Heart right ventricle (tissue), 16 donors: Measurements from ENCODE around the gene CABLES2. TPM values are rescaled to one million over a fixed set of nuclear protein-coding genes. Genes with fewer than 3 reads are reported as not detected.

Source experiments
- ATAC-seq, 8 donors: fragments of 200-7000 bp; cut with Tn5 transposase; one replicate each; pipeline ENCODE4 v1.9.1; 2020; ENCODE audit warnings: mild to moderate bottlenecking in 8 of 8, moderate library complexity in 8 of 8, moderate number of reproducible peaks in 1 of 8
- DNase-seq, 2 donors: peaks; one replicate each; pipeline ENCODE4 v3.0.0-alpha.2; 2020
- H3K27ac ChIP-seq, 10 donors: fragments of 200-600 bp; sonication (generic) in 2 of 10; one replicate each; pipeline versions ENCODE4 v1.5.0 to v1.8.0; 2020 to 2022; ENCODE audit warnings: mild to moderate bottlenecking in 3 of 10
- H3K27me3 ChIP-seq, 7 donors: fragments of 200-600 bp; one replicate each; pipeline ENCODE4 v1.8.0; 2021 to 2022; ENCODE audit warnings: mild to moderate bottlenecking in 2 of 7
- H3K36me3 ChIP-seq, 9 donors: fragments of 200-600 bp; sonication (generic) in 1 of 9; one replicate each; pipeline versions ENCODE4 v1.5.0 to v1.8.0; 2020 to 2022; ENCODE audit warnings: mild to moderate bottlenecking in 2 of 9
- H3K4me1 ChIP-seq, 9 donors: fragments of 200-600 bp; sonication (generic) in 1 of 9; one replicate each; pipeline versions ENCODE4 v1.5.0 to v1.8.0; 2020 to 2022; ENCODE audit warnings: mild to moderate bottlenecking in 4 of 9
- H3K4me3 ChIP-seq, 10 donors: fragments of 200-600 bp; sonication (generic) in 2 of 10; one replicate each; pipeline versions ENCODE4 v1.5.0 to v1.8.0; 2020 to 2022; ENCODE audit warnings: mild to moderate bottlenecking in 7 of 10, moderate library complexity in 2 of 10
- H3K9me3 ChIP-seq, 11 donors: fragments of 200-600 bp in 10 of 11; sonication (generic) in 2 of 11; one replicate each; pipeline versions ENCODE4 v1.5.0 to v1.8.0; 2013 to 2022; ENCODE audit warnings: mild to moderate bottlenecking in 2 of 11, control low read depth in 1 of 11, moderate library complexity in 1 of 11
- WGBS, 2 donors: extraction: QIAGEN DNeasy Blood & Tissue Kit; methylation state at CpG; one replicate each; pipeline ENCODE4 v1.1.7; 2013; ENCODE audit warnings: inconsistent platforms in 1 of 2; 5-methylcytosine and 5-hydroxymethylcytosine counted together
- intact Hi-C, 10 donors: fragments of 100-400 bp; cut with DNase I; formaldehyde crosslinking; loops; one replicate each; pipeline versions ENCODE4 v1.11.1 to v1.14.2; 2022
- polyA plus RNA-seq, 2 donors: library from polyadenylated mRNA; stranded (reverse); fragments of 200-250 nt; gene quantifications; one replicate each; pipeline ENCODE4 v1.2.3, GENCODE V29; 2013
- total RNA-seq, 10 donors: library from RNA; stranded (reverse); fragmentation: NEBNext Ultra II Directional in 3 of 10; extraction: Animal tissue kit (Norgen Biotek cat#: 25700) in 3 of 10; gene quantifications; one replicate each; pipeline versions ENCODE4 v1.2.1 to v1.2.4, GENCODE V29; 2021 to 2023
- TF ChIP-seq, protein P1 (sequence below), 9 donors: fragments of 200-600 bp; sonication (generic) in 2 of 9; IDR thresholded peaks; one replicate each; pipeline versions ENCODE4 v1.5.0 to v1.8.0; 2021 to 2022; ENCODE audit warnings: antibody characterized with exemption in 9 of 9, mild to moderate bottlenecking in 5 of 9, moderate library complexity in 1 of 9
- donor health status: Arrhythmogenic right ventricular cardiomyopathy.
- donor health status: ischemic (EF 13 %, LVEDD 7.1; RV severe dilation, severe dysfunction).
- donor health status: healthy with polysubstance abuse.
- donor health status: DM: no; HTN: yes; CAD: no.
- donor health status: DM: no; HTN: no; CAD: no.
- donor health status: ischemic (EF 25% LVEDD 6.9; RV normal size, moderate dysfunction).
- donor health status: ischemic (EF 25% LVEDD 5.7; RV mildly dilated, moderate dysfunction).
- donor health status: healthy.
- donor health status: DM: yes; HTN: yes; CAD: no.
- donor health status: Ischemic cardiomyopathy.
- donor health status: ischemic (EF 35%, LVEDD 5.7; RV mildly dilated, moderate dysfunction).
- donor health status: nonischemic (EF 11% LVEDD 7.7; RV severe dilation, severe dysfunction).
- donor health status: DM: yes; HTN: yes; CAD: no.
- donor health status: PGD.
- donor health status: ischemic (EF 29% LVEDD 5.4; RV normal size, mild dysfunction).
- donor health status: nonischemic (EF 23%, LVEDD 6.1; RV moderate dilation, normal function).

The CABLES2 gene
- total and polyA plus RNA-seq, 12 donors = 2.9 to 11.9 (median 7.8) TPM

DNA sequence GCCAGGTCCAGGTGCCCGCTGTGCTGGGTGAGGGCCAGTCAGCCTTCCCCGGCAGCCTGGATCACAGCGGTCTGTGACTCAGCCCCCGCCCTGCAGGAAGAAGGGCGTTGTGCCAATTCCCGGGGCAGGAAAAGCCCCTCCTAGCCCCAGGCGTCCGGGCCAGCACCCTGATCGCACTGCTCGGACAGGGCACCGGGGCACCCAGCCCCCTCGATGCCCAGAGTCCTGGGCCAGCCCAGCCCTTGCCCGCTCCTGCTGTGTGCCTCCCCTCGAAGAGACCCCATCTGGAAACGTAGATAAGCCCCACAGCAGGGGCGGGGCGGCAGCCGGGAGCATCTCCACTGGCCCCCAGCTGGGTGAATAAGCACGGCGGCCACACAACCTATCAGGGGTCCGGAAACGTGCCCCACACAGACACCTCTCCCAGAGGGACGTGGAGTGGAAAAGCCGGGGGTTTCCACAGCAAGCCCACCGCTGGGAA is 49.9 kb downstream of the CABLES2 start:
- TF ChIP-seq, protein P1, sequence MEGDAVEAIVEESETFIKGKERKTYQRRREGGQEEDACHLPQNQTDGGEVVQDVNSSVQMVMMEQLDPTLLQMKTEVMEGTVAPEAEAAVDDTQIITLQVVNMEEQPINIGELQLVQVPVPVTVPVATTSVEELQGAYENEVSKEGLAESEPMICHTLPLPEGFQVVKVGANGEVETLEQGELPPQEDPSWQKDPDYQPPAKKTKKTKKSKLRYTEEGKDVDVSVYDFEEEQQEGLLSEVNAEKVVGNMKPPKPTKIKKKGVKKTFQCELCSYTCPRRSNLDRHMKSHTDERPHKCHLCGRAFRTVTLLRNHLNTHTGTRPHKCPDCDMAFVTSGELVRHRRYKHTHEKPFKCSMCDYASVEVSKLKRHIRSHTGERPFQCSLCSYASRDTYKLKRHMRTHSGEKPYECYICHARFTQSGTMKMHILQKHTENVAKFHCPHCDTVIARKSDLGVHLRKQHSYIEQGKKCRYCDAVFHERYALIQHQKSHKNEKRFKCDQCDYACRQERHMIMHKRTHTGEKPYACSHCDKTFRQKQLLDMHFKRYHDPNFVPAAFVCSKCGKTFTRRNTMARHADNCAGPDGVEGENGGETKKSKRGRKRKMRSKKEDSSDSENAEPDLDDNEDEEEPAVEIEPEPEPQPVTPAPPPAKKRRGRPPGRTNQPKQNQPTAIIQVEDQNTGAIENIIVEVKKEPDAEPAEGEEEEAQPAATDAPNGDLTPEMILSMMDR (IDR thresholded peaks at IDR 0.05) = no peak
- Histone ChIP-seq H3K27me3 (peaks cover 0 to 12% (median 0%) of the 10 kb centered on the region in 7 donors), H3K9me3 (no peaks in the 10 kb centered on the region), H3K27ac (peak overlapping the region; percentile 77 to 98 (median 93)), H3K4me1 (peaks cover 68 to 95% (median 84%) of the 10 kb centered on the region in 9 donors), H3K4me3 (peak overlapping the region in 9 of 10 donors; percentile 4 to 44 (median 37)), H3K36me3 (peaks cover 0 to 16% (median 0%) of the 10 kb centered on the region in 9 donors)
- intact Hi-C loops = loop anchor here in 1 of 10 donors (2.0 kb wide), 1 partner anchor 24 kb away; no protein-coding TSS in a partner anchor
- ATAC-seq (peak; percentile 40 to 68 (median 52)), DNase-seq (peak; percentile 86 to 87)
- WGBS, 2 donors = 13 to 14% methylated on average over 24 to 25 of the region's 25 CpGs

DNA sequence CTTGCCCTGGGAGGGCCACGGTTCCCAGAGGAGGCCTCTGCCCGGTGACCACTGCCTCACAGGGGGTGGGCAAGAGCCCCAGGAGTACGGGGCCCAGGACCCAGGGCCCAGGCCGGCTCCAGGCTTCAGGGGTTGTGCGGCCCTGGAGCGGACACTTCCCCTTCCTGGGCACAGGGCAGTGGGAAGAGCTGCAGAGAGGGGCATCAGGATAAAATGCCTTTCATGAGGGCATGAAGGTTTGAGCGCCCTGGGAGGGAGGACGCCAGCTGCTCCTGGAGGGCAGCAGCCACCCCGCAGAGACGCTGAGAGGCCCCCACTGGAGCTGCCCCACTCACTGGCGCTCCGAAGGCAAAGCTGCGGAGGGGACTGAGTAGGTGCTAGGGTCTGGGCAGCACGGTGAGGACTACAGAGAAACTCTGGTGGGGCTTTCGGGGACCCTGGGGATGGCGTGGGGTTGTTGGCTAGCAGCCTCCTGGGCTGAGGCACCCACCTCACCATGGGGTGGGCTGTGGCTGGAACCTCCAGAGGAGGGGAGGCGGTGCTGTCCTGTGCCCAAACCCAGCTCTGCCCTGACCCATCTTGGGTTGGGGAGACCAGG is 50.4 kb downstream of the CABLES2 start:
- peaks cover 0 to 12% (median 0%) of the 10 kb centered on the region in 7 donors for H3K27me3 ChIP-seq
- H3K36me3 ChIP-seq = peaks cover 0 to 16% (median 3%) of the 10 kb centered on the region in 9 donors
- H3K9me3 ChIP-seq = no peaks in the 10 kb centered on the region
- WGBS, 2 donors = 30 to 38% methylated on average over 17 of the region's 17 CpGs
- TF ChIP-seq, protein P1 (IDR thresholded peaks at IDR 0.05) = no peak
- peak overlapping the region; percentile 77 to 98 (median 93) for H3K27ac ChIP-seq
- no peak for DNase-seq
- intact Hi-C loops = loop anchor here in 1 of 10 donors (2.0 kb wide), 1 partner anchor 24 kb away; no protein-coding TSS in a partner anchor
- H3K4me1 ChIP-seq = peaks cover 65 to 95% (median 79%) of the 10 kb centered on the region in 9 donors
- peak in 1 of 8 donors; percentile 11 for ATAC-seq
- H3K4me3 ChIP-seq = peak overlapping the region in 9 of 10 donors; percentile 4 to 44 (median 37)

DNA sequence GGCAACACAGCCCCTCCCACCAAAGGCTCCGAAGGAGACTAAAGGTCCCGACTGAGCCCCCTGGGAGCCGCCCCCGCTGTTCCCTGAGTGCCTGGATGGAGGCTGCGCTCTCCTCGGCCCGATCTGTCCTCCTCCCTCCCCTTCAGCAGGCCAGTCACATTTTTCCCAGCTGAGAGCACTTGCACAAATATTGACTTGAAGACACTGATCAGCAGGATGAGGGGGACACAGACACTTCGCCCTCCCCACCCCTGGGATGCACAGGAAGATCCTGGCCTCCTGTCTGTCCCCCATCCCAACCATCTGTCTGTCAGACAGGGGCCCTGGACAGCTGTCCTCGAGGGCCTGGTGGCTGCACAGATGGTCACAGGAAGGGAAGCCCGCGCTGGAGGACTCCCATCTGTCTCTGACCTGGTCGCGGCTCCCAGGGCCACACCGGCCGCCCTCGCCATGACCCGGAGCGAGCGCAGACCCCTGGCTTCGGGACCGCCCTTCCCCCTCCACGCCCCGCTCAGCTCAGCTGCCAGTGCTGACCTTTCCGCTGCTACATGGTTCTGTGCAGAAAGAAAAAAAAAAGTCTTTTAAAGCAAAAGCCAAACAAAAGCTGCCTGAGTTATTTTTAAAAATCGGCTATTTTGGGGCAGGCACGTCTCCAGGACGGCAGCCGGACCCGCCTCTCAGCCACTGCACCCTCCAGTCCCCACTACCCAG is 51.1 kb downstream of the CABLES2 start:
- DNase-seq (peak; percentile 74 to 76), ATAC-seq (peak; percentile 2 to 48 (median 15))
- 13 to 22% methylated on average over 29 of the region's 29 CpGs for WGBS, 2 donors
- no peaks in the 10 kb centered on the region for H3K9me3 ChIP-seq
- TF ChIP-seq, protein P1 (IDR thresholded peaks at IDR 0.05) = no peak
- peaks cover 0 to 21% (median 8%) of the 10 kb centered on the region in 9 donors for H3K36me3 ChIP-seq
- peak overlapping the region in 8 of 10 donors; percentile 4 to 44 (median 40) for H3K4me3 ChIP-seq
- peaks cover 0 to 12% (median 0%) of the 10 kb centered on the region in 7 donors for H3K27me3 ChIP-seq
- intact Hi-C loops = loop anchor here in 1 of 10 donors (2.0 kb wide), 1 partner anchor 25 kb away; no protein-coding TSS in a partner anchor
- H3K4me1 ChIP-seq = peaks cover 59 to 88% (median 72%) of the 10 kb centered on the region in 9 donors
- H3K27ac ChIP-seq = peak overlapping the region; percentile 77 to 98 (median 93)

DNA sequence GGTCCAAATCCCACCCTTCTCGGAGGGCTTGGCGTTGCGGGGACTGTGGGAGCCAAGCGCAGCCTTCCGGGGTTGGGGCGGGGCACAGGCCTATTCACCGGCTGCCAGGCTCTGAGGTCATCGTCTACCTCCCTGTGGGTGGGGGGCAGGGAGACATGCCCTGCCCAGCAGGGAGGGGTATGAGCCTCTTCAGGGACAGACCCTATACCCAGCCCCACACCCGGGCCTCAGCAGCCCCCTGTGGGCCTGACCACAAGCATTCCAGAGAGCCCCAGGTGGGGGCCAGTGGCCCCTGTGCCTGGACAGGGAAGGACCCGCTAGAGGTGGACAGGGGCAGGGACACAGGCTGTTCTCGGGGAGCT is 51.6 kb downstream of the CABLES2 start:
- ATAC-seq = peak; percentile 8 to 54 (median 30)
- intact Hi-C loops = no loop called here

More for the DNA sequence above, 51.6 kb downstream of the CABLES2 start:
- peaks cover 3 to 26% (median 13%) of the 10 kb centered on the region in 9 donors for H3K36me3 ChIP-seq
- H3K4me1 ChIP-seq = peaks cover 54 to 83% (median 68%) of the 10 kb centered on the region in 9 donors
- DNase-seq = peak; percentile 68 to 69
- peak overlapping the region in 8 of 10 donors; percentile 4 to 44 (median 40) for H3K4me3 ChIP-seq
- TF ChIP-seq, protein P1 (IDR thresholded peaks at IDR 0.05) = no peak
- 7 to 11% methylated on average over 11 of the region's 11 CpGs for WGBS, 2 donors
- H3K27me3 ChIP-seq = peaks cover 0 to 12% (median 0%) of the 10 kb centered on the region in 7 donors
- no peaks in the 10 kb centered on the region for H3K9me3 ChIP-seq
- peak overlapping the region; percentile 77 to 98 (median 93) for H3K27ac ChIP-seq
